Limb (tissue), 2 donors: ENCODE measurements around the gene ZNF423.

ENCODE experiments used
- DNase-seq, 2 donors: peaks; one replicate each; pipeline ENCODE4 v3.0.0-alpha.2; 2016; ENCODE audit errors: extremely low spot score in 2 of 2

ZNF423 gene

GRCh38 chr16:49826515-49826914, 29.4 kb downstream of the ZNF423 start:
- no peak for DNase-seq

DNA sequence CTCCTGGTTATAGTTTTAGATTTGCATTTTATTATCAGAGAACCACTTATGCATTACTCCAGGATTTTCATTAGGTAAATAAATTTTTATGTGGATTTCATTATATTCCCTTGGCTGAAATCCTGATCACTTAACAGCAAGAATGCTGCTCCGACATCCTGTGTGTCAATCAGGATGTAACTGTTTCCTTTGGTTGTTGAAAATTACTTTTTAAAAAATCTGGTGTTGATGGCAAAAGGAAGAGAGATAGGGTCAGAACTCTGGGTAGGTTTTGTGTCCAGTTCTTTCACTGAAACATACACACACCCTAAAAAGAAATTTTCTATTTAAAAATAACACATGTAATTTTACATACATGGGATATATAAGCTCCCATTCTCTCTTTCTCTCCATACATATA, 30.9 kb downstream of the ZNF423 start:
- no peak for DNase-seq

- no peak for DNase-seq
Observed at GRCh38 chr16:49824593-49824992, 31.3 kb downstream of the ZNF423 start.

DNA sequence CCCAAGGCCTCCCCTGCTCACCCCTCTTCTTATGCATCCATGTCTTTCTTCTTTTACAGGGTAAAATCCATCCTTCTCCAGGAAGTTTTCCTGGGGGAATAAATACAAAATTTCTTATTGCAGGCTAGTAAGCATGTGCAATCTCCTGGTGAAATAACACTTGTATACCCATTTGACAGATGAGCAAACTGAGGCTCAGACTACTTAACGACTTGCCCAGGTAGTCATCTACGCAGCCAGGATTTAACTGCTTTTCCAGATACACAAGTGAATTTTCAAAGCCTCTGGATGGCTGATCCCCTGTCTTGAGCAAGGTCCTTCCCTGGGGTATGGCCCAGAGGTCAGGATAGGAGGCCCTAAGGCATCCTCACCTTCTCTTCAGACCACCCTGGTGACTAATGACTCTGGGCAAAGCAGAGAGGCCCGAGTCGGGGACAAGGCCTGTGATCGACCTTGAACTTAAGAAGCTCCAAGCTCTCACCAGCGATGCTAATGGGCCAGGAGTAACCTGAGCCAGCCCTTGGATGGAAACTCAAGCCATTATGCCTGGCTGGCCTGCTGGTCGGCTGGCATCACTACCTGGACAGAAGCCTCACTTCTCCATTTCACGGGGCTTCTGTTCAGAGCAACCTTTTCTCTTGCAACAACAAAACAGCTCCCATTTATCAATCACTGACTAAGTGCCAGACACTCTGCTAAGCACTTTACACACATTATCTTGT, 33.1 kb downstream of the ZNF423 start:
- DNase-seq: no peak

GRCh38 chr16:49821614-49822282, 34.2 kb downstream of the ZNF423 start:
- DNase-seq: no peak

- DNase-seq: no peak
Observed at GRCh38 chr16:49821156-49821555, 34.8 kb downstream of the ZNF423 start.

- no peak for DNase-seq
Observed at GRCh38 chr16:49817754-49818507, 38.0 kb downstream of the ZNF423 start.

- no peak for DNase-seq
Observed at GRCh38 chr16:49816875-49817274, 39.0 kb downstream of the ZNF423 start.

DNA sequence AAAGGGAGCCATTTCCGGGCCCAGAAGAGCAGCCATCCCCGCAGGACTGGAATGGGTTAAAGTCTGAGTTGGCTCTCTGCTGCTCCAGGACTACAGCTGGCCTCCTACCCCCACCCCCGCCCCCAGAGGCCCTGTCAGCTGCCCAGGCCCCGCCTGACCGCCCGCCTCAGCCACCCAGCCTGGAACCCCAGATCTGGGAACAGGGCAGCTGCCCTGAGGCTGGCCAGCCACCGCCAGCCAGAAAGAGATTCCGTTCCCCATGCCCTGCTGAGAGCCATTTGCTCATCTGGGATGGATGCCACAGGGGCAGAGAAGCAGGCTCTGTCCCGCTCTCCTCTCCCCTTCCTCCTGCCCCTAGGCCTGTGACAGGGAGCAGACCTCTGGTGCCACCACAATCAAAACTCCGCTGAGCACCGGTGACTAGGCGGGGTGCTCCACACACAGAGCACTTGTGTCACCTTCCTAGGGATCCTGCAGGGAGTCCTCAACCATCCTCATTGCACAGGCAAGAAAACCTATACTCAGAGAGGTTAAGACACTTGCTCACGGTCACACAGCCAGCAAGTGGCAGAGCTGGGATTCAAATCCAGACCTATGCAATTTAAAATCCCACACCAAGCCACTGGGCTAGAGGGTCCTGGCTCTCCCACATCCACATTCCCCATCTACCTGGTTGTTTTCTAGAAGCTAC, 44.1 kb downstream of the ZNF423 start:
- DNase-seq: peak; percentile 32 to 68

GRCh38 chr16:49810831-49811230, 45.1 kb downstream of the ZNF423 start:
- DNase-seq: no peak

DNA sequence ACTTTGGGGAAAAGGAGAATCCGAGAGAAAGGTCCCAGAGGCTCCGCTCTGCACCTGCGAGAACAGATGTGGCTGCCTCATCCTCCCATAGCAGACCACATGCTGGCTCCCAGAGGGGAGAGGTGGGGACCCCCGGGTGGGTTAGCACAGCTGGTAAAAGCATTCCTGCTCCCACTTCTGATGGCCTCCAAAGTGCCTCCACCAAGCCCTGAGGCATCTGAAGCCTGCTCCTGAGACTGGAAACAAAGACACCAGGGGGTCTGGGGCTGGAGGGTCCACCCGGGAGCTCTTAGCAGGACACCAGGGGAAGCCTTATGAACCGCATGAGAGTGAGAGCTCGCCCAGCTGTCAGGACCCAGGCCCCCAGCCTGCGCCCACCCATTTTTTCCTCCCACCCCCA, 46.4 kb downstream of the ZNF423 start:
- no peak for DNase-seq

DNA sequence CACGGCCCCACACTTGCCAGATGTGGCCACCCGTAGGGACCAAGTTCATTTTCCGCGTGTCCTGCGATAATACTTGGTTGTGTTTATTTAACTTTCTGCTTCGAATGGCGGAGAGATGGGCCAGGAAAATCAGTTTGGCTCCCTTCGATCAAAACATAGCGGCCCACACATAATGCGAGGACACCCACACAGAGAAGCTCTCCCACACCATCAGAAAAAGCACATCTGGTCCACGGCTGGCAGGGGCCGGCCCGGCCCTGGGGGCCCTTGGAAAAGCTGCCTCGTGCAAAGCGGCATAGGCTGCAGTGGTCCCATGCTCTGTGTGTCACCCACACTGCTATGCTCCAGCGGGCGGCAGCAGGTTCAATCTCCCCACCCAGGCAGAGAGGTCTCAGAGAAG, 46.9 kb downstream of the ZNF423 start:
- DNase-seq: no peak

DNA sequence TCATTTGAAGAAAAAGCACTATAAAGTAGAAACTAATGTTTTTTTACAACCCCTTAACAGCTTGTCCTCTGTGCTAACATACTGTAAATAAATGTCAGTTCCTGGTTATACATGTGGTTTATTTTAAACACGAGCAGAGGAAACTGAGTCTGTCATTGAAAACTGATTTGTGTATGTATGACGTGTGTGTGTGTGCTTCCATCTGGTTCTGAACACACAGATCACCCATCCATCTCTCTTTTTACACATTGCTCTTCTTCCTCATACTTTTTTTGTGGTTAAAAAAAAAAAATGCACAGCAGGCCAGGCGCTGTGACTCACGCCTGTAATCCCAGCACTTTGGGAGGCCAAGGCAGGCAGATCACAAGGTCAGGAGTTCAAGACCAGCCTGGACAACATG, 49.5 kb downstream of the ZNF423 start:
- no peak for DNase-seq

DNA sequence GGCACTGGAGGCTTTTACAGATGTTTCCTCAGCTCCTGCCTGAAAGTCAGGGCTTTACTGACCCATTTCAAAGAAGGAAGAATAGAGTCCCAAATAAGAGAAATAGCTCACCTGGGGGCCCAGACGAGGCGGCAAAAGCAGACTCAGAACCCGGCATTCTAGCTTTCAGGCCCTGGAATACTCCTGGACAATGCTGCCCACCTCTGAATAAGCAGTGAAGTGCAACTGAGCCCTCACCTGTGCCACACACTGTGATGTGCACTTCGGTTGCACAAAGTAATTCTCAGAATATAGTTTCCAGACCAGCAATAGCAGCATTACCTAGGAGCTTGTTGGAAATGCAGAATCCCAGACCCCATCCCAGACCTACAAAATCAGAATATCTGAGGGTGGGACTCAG, 54.6 kb downstream of the ZNF423 start:
- DNase-seq: no peak

- DNase-seq: no peak
Observed at GRCh38 chr16:49800876-49801275, 55.0 kb downstream of the ZNF423 start.

DNA sequence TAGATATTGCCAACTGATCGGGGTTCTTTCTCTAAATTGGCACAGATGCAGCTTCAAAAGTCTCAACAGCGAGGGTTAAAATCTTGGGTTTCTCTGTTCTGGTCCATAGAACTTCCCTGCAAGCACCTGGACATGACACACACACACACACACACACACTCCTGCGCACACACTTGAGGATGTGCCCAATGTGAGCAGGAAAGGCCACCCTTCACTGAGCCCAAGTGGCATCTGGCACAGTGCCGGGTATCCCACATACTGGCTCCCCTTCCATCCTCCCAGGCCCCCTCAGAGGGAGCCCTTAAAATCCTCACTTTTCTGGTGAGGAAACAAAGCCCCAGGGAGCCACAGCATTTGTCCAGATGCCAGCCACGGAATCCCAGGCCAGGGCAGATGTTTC, 55.5 kb downstream of the ZNF423 start:
- DNase-seq: no peak

DNA sequence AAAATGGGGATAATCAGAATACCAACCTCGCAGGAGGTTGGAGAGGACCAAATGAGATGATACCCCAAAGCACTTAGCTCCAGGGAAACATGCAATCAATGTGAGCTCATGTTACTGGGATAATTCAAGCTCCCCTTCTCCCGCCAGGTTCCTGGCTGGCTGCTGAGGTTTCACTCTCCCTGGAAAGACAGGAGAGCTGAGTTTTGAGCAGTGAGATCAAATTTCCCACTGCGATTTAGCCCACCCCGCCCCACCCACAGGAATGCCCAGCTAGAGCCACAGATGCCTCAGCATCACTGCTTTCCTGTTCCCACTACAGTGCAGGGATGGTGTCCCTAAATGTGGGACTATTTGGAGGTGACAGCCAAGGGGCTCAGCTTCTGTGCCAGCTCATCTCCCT, 56.7 kb downstream of the ZNF423 start:
- DNase-seq: no peak

- no peak for DNase-seq
Observed at GRCh38 chr16:49795513-49795912, 60.4 kb downstream of the ZNF423 start.

DNA sequence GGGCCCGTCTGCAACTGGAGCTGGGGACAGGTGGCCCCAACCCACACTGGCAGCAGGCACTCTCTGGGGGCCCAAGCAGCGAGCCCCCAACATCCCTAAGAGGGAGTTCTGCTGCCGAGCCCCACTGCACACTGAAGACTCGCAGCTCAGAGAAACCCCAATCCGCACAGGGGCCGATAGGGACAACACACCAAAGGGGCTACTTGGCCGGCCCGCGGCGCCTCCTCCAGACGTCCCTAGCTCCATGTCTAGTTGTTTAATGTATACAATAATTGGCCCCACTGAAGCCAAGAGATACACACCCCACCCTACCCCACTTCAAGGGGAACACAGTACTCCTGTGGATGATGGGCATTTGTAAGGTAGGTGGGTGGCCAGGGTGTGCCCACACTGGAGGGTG, 62.7 kb downstream of the ZNF423 start:
- no peak for DNase-seq

- peak in 1 of 2 donors; percentile 58 for DNase-seq
Observed at GRCh38 chr16:49789616-49790015, 66.3 kb downstream of the ZNF423 start.

DNA sequence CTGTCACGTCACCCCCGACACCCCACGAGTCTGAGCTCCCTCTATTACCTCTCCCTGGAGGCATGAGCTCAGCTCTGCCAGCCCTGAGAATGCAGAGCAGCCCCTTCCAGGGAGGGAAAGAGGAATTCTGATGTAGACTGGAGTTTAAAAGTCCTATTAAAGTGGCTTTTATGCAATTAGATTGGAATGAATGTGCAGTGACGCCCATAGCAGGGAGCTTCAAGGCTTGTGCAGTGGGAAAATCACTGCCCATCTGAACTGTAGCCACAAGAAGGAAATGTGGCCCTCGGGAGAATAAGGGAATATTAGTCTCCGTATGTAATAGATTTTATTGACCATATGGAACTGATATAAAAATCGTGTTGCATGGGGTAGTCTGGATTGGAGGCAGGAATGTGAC, 66.9 kb downstream of the ZNF423 start:
- peak in 1 of 2 donors; percentile 57 for DNase-seq

DNA sequence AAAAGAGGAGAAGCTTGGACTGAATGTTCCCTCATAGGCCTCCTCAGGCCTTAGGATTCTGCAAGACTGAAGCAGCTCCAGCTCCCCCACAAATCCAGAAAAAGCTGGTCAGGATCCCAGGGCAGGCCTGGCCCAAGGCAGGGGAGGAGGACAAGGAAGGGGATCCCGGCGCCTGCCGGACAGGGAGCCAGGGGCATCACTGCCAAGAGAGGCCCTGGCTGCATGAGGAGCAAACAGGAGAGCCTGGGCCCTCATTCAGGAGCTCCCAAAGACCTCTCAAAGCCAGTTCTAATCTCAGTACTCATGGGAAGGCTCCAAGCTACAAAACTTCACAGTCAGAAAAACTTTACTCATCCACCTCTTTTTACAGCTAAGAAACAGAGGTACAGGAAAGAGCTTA, 67.3 kb downstream of the ZNF423 start:
- peak in 1 of 2 donors; percentile 34 for DNase-seq
